GM19035 (cell line): ENCODE results near the gene LIMA1.
A peak's percentile ranks its signal among the peaks of the same experiment; 100 is the strongest.
"Not testable (repeated sequence)": the region's sequence is repeated elsewhere in the genome, so short reads cannot be mapped to it uniquely, and the experiment has no call there.

Source experiments
- ATAC-seq: cut with Tn5 transposase; IDR thresholded peaks from one replicate; pipeline ENCODE4 v1.9.1; 2021; ENCODE audit not compliant: unreplicated experiment

The LIMA1 gene

DNA sequence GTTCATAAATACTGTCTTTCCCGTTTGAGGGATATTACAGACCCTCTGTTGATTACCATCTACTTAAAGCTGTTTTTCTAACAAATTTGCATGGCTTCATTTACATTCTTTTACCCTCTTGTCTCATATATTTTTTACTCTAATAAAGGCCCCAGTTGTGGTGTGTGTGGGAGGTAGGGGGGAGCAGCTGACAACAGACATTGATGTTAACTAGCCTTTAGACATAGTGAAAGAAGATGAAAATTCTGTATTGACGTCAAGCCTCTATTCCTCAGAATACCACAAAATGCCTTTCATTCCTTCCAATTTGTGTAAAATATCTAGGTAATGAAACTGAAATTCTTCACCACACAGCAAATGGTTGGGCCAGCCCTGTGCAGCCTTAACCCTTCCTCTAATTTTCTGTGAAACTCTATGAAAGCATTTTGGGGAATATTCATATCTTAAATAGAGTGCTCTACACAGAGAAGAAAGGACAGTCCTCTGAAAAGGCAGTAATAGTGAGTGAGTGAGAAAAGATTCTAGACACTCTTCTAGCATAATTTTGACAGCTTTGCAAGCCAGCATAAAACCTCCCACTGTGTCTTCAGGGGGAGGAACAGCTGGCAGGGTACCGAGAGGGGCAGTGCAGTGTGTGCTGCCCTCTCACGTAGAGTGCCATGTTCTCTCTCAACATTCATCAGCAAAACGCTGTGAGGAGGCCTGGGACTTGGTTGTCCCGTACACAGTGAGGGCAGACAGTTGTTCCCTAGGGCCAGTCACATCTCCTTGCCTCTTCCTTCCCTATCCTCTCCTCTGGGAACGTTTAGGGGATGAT lies 96.0 kb downstream of the LIMA1 start:
- ATAC-seq = no peak

DNA sequence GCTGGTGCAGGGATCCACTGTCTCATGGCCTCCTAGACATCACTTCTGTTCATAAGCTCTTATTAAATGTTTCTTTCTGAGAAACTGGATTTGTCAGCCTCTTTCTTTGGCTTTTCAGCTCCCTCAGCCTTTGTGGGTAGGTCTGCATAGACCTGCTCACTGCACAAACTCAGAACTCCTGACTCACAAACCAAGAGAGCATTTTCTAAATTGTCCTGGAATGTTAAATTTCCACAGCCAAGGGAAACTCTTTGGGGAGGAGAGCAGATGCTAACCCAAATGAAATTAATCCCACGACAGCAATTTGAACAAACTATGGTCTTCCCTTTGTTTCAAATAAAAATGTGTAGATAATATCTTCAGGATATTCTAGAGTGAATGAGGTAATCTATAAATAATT lies 96.6 kb downstream of the LIMA1 start:
- ATAC-seq = no peak

DNA sequence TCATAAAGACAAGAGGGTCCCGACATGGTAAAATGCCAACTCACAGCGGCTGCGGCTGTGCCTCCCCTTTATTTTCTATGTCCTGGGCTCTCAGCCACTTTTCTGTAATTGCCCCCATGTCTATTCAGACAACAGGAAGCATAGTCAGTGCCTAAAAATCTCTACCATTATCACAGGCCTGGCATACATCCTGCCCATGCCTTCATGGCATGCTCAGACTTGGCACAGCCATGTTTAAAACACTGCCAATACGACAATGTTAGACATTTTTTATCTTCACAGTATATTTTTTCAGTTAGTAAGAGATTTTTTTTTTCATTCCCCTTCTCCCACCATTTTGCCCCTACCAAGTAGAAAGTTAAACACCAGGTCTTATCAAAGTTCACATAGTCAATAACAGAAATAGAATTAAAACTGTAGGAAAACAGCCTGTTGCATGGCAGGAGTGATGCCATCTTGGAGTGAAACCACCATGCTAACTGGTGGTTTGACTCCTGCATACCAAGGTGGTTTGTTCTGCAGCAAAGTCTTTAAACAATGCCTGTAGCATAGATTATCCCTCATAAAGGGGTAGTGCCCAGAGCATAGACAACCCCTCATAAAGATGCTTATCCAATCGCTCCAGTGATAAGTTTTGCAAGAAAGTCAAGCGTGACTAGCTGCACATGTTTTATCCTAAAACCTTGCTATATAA lies 97.2 kb downstream of the LIMA1 start:
- ATAC-seq = no peak

DNA sequence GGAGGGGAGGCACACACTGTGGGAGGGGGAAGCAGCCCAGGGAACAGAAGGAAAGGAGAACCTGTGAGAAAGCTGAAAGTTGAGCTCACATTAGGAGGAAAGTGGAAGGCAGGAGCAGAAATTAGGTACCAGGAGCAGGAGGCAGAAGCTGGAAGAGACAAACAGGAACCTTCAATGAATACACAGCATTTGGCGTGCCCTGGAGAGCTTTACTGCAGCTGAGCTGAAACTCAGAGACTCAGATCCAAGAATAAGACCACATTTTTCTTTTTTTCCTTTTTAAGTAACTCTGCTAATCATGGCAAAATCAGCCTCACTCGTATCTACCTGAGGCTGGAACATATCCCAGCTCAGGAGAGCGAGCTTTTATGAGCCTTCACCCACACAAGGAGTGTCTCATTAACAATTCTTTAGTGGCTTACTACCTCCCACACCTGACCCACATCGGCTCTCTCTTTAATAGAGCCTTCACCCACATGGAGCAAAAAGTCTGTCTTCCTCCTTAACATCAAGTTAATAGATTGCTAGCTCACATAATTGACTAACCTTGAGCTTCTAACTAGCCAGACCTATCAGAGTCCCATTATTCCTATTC lies 97.9 kb downstream of the LIMA1 start:
- ATAC-seq = no peak

DNA sequence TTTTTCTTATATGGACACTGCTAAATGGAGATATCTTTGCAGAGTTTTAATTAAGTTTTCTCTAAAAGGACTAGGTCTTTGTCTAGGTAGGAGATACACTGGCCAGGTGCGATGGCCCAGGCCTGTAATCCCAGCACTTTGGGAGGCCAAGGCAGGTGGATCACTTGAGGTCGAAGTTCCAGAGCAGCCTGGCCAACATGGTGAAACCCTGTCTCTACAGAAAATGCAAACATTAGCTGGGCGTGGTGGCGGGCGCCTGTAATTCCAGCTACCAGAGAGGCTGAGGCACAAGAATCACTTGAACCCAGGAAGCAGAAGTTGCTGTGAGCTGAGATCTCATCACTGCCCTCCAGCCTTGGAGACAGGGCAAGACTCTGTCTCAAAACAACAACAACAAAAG lies 99.1 kb downstream of the LIMA1 start:
- ATAC-seq = no peak

DNA sequence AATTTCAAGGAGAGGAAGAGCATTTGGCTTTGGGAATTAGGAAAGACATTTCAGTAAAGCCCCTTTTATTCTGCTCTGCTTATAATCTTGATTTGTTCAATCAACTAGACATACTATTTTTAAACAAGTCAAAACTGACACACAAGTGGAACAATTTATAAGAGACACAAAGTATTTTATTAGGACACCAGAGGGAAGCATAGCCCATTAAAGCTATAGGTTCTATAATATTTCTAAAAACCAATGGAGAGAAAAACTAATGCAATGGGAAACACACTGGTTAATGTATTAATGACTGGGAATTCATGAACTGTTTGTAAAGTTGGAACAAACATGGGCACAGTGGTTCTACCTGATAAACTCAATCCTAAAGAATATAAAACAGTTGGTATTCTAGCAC lies 100.9 kb downstream of the LIMA1 start:
- ATAC-seq = no peak

DNA sequence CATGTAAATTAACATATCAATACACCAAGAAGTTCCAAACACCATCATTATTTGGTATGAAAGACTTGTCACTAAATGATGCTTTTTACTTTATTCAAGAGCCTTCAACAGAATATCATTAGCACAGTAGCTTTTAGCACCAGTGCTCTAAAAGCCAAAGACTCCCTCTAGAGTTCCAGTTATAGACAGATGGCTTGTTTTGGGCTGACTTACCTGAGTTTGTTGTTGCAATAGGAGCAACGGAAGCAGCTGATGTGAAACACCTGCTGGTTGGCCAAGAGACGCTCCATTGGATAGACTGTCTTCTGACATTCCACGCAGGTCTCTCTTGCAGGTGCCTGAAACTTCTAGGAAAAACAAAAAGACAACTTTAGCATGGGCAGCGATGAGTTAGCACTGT lies 101.6 kb downstream of the LIMA1 start:
- ATAC-seq = no peak

DNA sequence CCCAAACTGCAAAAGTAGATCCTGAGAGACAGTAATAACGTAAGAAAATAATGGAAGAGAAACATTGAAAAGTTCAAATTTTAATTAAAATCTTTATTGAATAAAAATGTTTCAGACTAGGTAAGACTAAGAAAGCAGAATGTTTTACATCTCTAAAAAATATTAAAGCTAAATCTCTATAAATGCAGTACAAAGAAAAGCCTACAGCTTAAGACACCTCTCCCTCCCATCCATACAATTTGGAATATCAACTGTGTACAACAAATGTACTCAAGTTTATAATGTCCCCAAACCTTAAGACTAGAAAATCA lies 107.6 kb downstream of the LIMA1 start:
- ATAC-seq = no peak

DNA sequence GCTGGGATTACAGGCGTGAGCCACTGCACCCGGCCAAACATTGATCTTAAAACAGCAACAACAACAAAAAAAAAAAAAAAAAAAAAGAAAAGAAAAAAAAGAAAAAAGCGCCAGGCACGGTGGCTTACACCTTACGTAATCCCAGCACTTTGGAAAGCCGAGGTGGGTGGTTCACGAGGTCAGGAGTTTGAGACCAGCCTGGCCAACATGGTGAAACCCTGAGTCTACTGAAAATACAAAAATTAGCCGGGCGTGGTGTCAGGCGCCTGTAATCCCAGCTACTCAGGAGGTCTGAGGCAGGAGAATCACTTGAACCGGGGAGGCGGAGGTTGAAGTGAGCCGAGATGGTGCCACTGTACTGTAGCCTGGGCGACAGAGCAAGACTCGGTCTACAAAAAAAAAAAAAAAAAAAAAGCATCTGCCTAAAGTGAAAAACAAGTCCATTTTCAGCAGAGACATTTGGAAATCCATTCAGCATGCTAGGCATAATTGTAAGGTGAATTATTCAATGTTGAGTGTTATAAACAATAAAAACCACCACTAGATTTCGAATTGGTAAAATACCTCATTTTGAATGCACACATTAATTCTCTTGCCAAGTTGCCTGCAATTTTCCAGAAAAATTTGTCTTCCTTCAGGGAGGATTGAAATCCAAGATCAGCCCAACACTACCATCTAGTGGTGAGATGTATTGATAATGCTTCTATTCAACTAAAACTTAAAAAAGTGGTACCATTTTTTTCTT lies 108.2 kb downstream of the LIMA1 start:
- ATAC-seq = no peak

DNA sequence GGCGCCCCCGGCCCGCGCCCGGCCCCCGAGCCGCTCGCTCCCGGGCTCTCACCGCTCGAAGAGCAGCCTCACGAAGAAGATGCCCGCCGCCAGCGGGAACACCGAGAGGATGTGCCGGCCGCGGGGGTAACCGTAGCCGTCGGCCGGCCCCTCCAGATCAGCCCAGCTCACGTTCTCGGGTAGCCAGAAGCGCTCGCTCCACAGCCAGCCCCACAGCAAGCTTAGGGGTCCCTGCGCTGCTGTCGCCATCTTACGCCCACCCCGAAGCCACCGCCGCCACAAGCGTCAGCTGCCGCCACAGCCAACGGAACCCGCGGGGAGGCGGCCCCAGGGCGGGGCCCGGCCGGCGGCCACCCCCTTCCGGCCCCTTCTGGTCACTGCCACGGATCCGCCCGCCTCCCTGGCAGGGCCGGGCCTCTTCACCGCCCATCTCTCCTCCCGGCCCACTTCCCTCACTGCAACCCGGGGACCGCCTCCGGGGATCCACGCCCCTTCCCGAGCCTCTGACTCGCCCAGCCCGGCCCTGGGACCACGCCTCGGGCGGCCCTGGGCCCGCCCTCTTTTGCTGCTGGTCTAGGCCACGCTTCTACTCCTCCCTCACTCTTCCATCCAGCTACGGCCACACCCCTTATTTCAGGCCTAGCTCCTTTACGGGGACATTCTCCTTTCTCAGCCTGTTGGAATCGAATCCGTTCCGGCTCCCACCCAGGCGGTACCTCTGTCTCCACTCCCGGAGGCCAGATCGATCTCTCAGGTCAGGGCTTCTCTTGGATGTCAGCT lies 116.1 kb downstream of the LIMA1 start, which contains the start of gene CERS5:
Gene CERS5 (minus strand): TSS at position 321 of the 780 bp plus-strand sequence. CDS start 72 bp downstream, at position 249.
- peak; percentile 96 for ATAC-seq

DNA sequence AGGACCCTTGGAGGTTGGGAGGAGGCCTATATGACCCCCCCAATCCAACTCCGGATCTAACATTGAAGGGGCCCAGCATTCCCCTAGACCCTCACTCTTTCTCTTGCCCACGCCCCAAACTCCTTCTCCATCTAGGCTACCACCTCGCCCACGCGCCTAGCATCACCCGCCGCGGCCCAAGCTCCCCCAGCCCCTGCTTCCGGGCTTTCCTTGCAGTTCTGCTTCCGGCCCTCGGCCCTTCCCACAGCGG lies 116.6 kb downstream of the LIMA1 start:
- peak; percentile 37 for ATAC-seq

DNA sequence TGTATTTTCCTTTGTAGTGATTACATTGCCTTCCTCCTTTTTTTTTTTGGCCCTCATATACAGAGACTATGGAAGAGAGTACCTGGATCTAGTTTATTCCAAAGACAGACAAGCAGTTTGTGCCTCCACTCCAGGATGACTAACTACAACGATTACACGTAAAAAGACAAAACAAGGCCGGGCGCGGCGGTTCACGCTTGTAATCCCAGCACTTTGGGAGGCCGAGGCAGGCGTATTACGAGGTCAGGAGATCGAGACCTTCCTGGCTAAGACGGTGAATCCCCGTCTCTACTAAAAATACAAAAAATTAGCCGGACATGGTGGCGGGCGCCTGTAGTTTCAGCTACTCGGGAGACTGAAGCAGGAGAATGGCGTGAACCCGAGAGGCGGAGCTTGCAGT lies 118.4 kb downstream of the LIMA1 start:
- no peak for ATAC-seq

DNA sequence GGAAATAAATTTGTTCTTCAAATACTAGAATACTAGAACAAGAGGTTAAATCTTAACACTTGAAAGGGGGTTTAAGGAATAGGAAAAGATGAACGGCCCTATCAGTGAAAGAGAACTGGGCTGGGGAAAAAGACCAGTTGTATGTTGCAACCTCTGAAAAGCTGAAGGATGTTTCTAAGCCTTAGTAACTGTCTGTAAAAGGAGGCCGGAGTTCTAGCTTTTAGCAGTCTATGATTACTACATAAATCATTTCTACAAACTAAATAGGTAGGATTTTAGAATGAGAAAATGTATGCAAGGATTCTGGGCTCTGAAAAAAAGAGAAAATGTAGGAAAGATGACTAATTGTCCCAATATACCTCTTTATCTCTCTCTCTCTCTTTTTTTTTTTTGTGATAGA lies 121.1 kb downstream of the LIMA1 start:
- no peak for ATAC-seq

DNA sequence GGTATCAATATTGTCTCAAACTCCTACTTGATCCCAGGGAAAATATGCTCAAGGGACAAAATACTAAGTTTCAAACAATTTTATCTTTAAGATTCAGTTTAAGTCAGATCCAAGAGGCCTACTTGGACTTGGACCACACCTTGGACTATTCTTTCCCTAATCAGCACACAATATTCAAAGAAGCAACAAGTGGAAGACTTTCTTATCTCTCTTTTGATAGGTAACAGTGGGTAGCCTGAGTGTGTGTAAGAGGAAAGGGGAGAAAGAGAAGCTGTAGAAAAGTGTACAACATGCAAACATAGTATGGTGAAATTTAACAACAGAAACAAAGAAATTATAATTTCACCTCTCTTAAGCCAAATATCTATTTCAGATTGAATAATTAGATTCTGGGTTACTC lies 122.7 kb downstream of the LIMA1 start:
- no peak for ATAC-seq

DNA sequence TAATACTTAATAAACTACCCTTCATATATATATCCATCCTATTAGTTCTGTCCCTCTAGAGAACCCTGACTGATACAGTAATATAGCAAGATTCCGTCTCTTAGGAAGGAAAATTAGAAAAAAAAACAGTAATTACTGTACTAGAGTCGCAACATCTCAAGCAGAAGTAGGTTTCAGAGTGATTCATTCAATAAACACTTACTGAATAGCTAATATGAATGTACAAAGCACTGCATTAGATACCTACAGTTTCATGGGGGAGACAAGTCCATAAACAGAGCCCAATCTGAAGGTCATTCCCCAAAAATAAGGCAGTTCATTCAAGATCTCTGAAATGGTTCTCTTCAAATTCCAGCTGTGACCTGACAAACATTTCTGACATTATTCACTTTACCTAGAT lies 126.1 kb downstream of the LIMA1 start:
- ATAC-seq = no peak

DNA sequence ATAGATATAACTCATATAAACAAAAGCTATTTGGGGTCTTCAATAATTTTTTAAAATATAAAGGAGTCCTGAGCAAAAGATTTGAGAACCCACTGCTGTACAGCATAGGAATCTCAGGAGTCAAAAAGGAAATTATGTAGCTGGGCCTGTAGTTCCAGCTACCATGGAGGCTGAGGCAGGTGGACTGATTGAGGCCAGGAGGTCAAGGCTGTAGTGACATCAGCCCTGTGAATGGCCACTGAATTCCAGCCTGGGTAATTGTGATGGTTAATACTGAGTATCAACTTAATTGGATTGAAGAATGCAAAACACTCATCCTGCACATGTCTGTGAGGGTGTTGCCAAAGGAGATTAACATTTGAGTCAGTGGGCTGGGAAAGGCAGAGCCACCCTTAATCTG lies 126.7 kb downstream of the LIMA1 start:
- ATAC-seq = no peak

DNA sequence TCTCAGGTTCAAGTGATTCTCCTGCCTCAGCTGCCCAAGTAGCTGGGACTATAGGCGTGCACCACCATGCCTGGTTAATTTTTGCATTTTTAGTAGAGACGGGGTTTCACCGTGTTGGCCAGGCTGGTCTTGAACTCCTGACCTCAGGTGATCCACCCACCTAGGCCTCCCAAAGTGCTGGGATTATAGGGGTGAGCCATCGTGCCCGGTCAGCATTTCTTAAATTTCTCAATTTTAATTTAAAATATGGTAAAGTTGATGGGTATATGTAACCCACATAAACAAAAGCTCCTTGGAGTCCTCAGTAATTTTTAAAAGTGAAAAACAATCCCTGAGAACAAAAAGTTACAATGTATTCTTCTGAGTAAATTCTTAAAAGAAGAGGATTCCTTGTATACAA lies 128.4 kb downstream of the LIMA1 start:
- not testable (repeated sequence) for ATAC-seq

DNA sequence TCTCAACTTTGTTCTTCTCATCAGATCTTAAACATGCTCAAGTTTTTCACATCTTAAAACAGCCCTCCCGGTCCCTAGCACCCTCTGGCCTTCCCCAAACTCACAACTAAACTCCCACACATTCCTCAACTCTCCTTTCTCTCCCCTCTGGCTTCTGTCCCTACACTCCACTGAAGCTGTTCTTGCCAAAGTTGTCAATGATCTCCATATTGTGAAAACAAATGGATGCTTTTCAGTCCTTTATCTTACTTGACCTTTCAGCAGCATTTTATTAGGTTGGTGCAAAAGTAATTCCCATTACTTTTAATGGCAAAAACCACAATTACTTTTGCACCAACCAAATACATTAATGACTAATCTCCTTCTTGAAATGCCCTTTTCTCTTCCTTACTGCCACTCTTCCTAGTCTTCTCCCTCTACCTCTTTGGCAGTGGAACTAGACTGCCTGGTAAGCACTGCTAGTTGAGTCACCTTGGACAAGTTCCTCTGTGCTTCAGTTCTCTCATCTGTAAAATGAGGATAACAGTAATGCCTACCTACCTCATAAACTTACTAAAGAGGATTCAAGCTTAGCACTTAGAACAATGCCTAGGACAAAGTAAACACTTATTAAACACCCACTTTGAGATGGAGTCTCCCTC lies 132.2 kb downstream of the LIMA1 start:
- no peak for ATAC-seq

DNA sequence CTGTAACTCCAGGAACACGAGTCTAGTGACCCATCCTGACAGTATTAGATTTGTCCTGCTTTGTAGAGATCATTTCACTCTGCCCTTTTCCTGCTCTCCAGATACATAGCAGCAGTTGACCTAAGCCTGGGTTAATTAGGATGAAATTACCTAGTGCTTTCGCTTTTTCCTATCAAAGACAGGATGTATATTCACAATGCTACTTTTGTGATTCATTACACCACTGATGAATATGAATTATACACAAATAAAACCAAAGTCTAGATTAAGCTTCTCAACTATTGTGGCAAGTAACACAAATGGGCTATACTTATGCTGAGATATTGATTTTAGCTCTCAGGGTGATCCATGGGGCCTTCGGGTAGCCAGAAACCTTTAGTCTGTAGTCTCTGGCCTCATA lies 134.0 kb downstream of the LIMA1 start:
- ATAC-seq = no peak

DNA sequence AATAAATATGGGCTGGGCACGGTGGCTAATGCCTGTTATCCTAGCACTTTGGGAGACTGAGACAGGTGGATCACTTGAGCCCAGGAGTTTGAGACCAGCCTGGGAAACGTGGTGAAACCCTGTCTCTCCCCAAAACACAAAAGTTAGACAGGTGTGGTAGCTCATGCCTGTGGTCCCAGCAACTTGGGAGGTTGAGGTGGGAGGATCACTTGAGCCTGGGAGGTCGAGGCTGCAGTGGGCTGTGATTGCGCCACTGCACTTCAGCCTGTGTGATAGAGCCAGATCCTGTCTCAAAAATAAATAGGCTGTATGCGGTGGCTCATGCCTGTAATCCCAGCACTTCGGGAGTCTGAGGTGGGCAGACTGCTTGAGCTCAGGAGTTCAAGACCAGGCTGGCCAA lies 135.3 kb downstream of the LIMA1 start:
- not testable (repeated sequence) for ATAC-seq

DNA sequence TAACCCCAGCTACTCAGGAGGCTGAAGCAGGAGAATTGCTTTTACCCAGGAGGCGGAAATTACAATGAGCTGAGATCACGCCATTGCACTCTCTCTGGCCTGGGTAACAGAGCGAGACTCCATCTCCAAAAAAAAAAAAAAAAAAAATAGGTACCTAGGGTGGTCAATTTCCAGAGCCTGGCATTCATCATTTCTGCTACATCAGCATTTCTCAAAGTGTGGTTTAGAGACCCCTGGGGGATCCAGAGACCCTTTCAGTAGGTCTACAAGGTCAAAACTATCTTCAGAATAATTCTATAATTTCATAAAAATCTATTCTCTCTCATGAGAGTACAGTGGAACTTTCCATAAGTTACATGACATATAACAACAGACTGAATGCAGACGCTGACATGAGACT lies 136.0 kb downstream of the LIMA1 start:
- no peak for ATAC-seq
